ENCODE results near the gene ART3. TPM values are rescaled to one million over a fixed set of nuclear protein-coding genes. Genes with fewer than 3 reads are reported as not detected.

The ART3 gene
- total and polyA plus RNA-seq, 2 donors (not counting 1 experiment from before 2014, with no cell fraction given): not detected

DNA sequence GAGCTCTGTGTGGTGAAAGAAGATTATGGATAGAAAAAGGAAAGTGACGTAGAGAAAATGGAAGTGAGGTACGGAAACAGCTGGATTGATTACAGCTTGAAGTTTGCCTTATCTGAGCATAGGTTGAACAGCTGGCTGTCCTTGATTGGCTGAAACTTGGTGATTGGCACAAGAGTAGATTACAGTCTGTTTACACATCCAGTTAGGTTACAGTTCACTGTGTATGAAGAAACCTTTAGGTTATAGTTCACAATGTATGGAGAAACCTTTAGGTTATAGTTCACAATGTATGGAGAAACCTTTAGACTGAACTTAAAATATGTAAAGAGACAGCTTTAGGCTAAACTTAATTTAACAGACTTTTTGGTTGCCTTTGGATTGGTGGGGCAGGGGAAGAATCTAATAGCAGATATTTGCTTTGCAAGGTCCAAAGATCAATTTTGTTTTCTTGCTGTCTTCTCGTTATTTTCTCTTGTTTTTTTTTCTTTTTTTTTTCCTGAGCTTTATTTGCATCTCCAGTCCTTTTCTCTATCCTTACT is 15.6 kb upstream of the ART3 start:
- H3K27me3 Mint-ChIP-seq: no peaks in the 10 kb centered on the region
- Histone ChIP-seq H3K4me2 (replicated peaks; ENCODE audit: low read depth, low read length, poor library complexity, severe bottlenecking) (no peak overlapping the region), H3K9ac (ENCODE audit: low read length) (no peak overlapping the region), H3K27ac (ENCODE audit: low read length in 2 of 2) (no peak overlapping the region), H2AFZ (ENCODE audit: insufficient read depth, low read depth, low read length, poor library complexity, severe bottlenecking) (no peak overlapping the region), H3K36me3 (replicated peaks in 1 of 2; ENCODE audit: control extremely low read depth in 1 of 2, control insufficient read depth in 1 of 2, extremely low read depth in 1 of 2, insufficient read depth in 2 of 2, low read length in 1 of 2) (no peaks in the 10 kb centered on the region), H3K27me3 (replicated peaks in 1 of 4; ENCODE audit: control extremely low read depth in 1 of 4, control insufficient read depth in 3 of 4, insufficient read depth in 4 of 4, low read length in 3 of 4) (no peaks in the 10 kb centered on the region), H3K4me1 (ENCODE audit: control insufficient read depth in 2 of 2, insufficient read depth in 2 of 2, low read length in 2 of 2) (peaks cover 39 to 45% of the 10 kb centered on the region in 2 donors), H4K20me1 (ENCODE audit: control insufficient read depth, insufficient read depth, low read length, poor library complexity, severe bottlenecking) (no peaks in the 10 kb centered on the region), H3K79me2 (ENCODE audit: control insufficient read depth, insufficient read depth, low read length) (no peaks in the 10 kb centered on the region), H3K4me3 (ENCODE audit: control extremely low read depth in 1 of 5, extremely low read depth in 1 of 5, insufficient read depth in 1 of 5, low read depth in 2 of 5, low read length in 4 of 5) (no peak overlapping the region), H3K9me3 (ENCODE audit: control extremely low read depth in 1 of 3, control insufficient read depth in 2 of 3, insufficient read depth in 1 of 3, low read length in 2 of 3) (peaks cover 0 to 3% (median 0%) of the 10 kb centered on the region in 3 donors)
- no peak overlapping the region for H3K4me3 Mint-ChIP-seq
- ChIA-PET POLR2A (no interaction called here), CTCF (interaction anchor here (1.1 to 2.9 kb wide), 7 partner anchors 8 to 66 kb away, joined by 3 to 17 read pairs (median 4); no protein-coding TSS in a partner anchor)
- peaks cover 42% of the 10 kb centered on the region for H3K4me1 Mint-ChIP-seq
- no peaks in the 10 kb centered on the region for H3K9me3 Mint-ChIP-seq (ENCODE audit: insufficient read depth)
- no peak overlapping the region for H3K27ac Mint-ChIP-seq
- ATAC-seq (ENCODE audit: low read depth) (no peak), DNase-seq (no peak)
- TF ChIP-seq, protein P1, sequence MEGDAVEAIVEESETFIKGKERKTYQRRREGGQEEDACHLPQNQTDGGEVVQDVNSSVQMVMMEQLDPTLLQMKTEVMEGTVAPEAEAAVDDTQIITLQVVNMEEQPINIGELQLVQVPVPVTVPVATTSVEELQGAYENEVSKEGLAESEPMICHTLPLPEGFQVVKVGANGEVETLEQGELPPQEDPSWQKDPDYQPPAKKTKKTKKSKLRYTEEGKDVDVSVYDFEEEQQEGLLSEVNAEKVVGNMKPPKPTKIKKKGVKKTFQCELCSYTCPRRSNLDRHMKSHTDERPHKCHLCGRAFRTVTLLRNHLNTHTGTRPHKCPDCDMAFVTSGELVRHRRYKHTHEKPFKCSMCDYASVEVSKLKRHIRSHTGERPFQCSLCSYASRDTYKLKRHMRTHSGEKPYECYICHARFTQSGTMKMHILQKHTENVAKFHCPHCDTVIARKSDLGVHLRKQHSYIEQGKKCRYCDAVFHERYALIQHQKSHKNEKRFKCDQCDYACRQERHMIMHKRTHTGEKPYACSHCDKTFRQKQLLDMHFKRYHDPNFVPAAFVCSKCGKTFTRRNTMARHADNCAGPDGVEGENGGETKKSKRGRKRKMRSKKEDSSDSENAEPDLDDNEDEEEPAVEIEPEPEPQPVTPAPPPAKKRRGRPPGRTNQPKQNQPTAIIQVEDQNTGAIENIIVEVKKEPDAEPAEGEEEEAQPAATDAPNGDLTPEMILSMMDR (IDR thresholded peaks at IDR 0.05): no peak
- no peak for TF ChIP-seq EZH2 (IDR thresholded peaks at IDR 0.05; ENCODE audit: borderline replicate concordance, insufficient read depth, low read depth, low read length, poor library complexity, severe bottlenecking)
- 89% methylated on average over 2 of the region's 3 CpGs for WGBS (ENCODE audit: insufficient coverage)
- intact Hi-C loops (cut with micrococcal nuclease): loop anchor here (5.0 kb wide), 1 partner anchor 37 kb away; the partner anchor contains the start of gene CXCL10

DNA sequence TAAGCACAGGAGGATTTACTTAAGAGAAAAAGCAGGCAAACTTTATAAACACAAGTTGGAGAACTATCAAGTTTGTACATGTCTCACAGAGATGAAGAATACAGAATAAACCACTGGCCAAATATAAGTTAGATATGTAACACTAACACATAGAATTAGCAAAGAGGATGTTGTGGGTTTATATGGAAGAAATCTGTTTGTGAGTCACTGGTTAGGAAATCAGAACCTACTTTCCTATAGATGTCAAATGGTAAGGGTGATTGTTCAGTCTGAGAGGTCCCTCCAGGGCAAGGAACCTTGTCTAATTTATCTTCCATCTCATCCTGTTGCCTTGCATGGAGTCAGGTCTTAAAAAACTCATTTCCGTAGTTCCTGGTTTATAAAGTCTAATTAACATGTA is 14.8 kb upstream of the ART3 start:
- TF ChIP-seq EZH2 (IDR thresholded peaks at IDR 0.05; ENCODE audit: borderline replicate concordance, insufficient read depth, low read depth, low read length, poor library complexity, severe bottlenecking): no peak
- TF ChIP-seq, protein P1 (IDR thresholded peaks at IDR 0.05): no peak
- WGBS (ENCODE audit: insufficient coverage): no CpG with 5 or more reads among the region's 1 CpG
- CTCF ChIA-PET: interaction anchor here (1.4 to 2.9 kb wide), 2 partner anchors 12 to 64 kb away, joined by 3 to 17 read pairs; no protein-coding TSS in a partner anchor
- no peaks in the 10 kb centered on the region for H3K79me2 ChIP-seq (ENCODE audit: control insufficient read depth, insufficient read depth, low read length)
- Mint-ChIP-seq H3K27me3 (no peaks in the 10 kb centered on the region), H3K27ac (no peak overlapping the region), H3K4me1 (peaks cover 42% of the 10 kb centered on the region), H3K9me3 (ENCODE audit: insufficient read depth) (no peaks in the 10 kb centered on the region), H3K4me3 (no peak overlapping the region)
- ATAC-seq (ENCODE audit: low read depth) (no peak), DNase-seq (no peak)
- H3K27ac ChIP-seq (ENCODE audit: low read length in 2 of 2): no peak overlapping the region
- no peak overlapping the region for H3K9ac ChIP-seq (ENCODE audit: low read length)
- H3K27me3 ChIP-seq (replicated peaks in 1 of 4; ENCODE audit: control extremely low read depth in 1 of 4, control insufficient read depth in 3 of 4, insufficient read depth in 4 of 4, low read length in 3 of 4): no peaks in the 10 kb centered on the region
- H3K9me3 ChIP-seq (ENCODE audit: control extremely low read depth in 1 of 3, control insufficient read depth in 2 of 3, insufficient read depth in 1 of 3, low read length in 2 of 3): peaks cover 0 to 3% (median 0%) of the 10 kb centered on the region in 3 donors
- no peak overlapping the region for H3K4me3 ChIP-seq (ENCODE audit: control extremely low read depth in 1 of 5, extremely low read depth in 1 of 5, insufficient read depth in 1 of 5, low read depth in 2 of 5, low read length in 4 of 5)
- H2AFZ ChIP-seq (ENCODE audit: insufficient read depth, low read depth, low read length, poor library complexity, severe bottlenecking): no peak overlapping the region
- no peaks in the 10 kb centered on the region for H4K20me1 ChIP-seq (ENCODE audit: control insufficient read depth, insufficient read depth, low read length, poor library complexity, severe bottlenecking)
- H3K4me2 ChIP-seq (replicated peaks; ENCODE audit: low read depth, low read length, poor library complexity, severe bottlenecking): no peak overlapping the region
- no peaks in the 10 kb centered on the region for H3K36me3 ChIP-seq (replicated peaks in 1 of 2; ENCODE audit: control extremely low read depth in 1 of 2, control insufficient read depth in 1 of 2, extremely low read depth in 1 of 2, insufficient read depth in 2 of 2, low read length in 1 of 2)
- H3K4me1 ChIP-seq (ENCODE audit: control insufficient read depth in 2 of 2, insufficient read depth in 2 of 2, low read length in 2 of 2): peaks cover 35 to 41% of the 10 kb centered on the region in 2 donors
- intact Hi-C loops (cut with micrococcal nuclease): loop anchor here (5.0 kb wide), 1 partner anchor 37 kb away; the partner anchor contains the start of gene CXCL10
- POLR2A ChIA-PET: no interaction called here
